Measurements from ENCODE around the gene CMSS1.

CMSS1 gene

DNA sequence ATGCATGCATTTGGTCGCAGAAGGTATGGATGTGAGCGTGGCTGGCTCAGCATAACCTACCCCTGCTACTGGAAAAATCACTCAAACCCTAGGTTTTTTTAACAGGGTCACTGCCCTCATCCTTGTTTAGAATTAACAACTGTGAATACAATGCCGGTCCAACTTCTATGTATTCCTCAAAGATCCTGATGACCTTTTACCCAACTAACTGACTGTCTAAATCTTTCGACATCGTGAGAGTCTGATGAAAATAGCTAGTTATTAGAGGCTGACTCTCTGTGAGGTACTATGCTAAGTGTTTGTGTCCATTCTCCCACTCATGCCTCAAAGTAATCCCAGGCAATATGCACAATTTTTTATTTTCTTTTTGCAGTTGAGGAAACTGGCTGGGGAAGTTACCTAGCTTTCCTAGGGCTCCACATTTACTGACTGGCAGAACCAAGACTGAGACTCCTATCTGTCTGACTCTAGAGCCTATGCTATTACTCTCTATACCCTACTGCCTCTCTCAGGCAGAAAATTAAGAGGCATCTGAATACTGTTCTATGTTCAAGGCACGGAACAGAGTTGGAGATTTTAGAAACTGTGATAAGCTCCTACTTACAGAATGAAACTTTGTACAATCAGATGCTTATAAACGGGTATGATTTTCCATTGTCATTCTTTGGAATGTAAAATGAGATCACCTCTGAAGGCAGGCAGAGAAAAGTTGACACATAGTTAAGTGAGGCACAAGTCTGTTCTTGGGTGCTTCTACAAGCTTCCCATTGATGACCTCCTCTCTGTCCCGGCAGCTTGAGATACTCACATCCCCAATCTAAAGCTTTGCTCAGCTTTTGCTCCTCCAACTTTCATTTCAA is 240.3 kb downstream of the CMSS1 start:
- no peak for TF ChIP-seq PPARA (CRISPR knock-in tag; IDR thresholded peaks at IDR 0.05; ENCODE audit: borderline replicate concordance)
- no peak for TF ChIP-seq OSR1 (CRISPR knock-in tag; IDR thresholded peaks at IDR 0.05)
- TF ChIP-seq, protein P1, sequence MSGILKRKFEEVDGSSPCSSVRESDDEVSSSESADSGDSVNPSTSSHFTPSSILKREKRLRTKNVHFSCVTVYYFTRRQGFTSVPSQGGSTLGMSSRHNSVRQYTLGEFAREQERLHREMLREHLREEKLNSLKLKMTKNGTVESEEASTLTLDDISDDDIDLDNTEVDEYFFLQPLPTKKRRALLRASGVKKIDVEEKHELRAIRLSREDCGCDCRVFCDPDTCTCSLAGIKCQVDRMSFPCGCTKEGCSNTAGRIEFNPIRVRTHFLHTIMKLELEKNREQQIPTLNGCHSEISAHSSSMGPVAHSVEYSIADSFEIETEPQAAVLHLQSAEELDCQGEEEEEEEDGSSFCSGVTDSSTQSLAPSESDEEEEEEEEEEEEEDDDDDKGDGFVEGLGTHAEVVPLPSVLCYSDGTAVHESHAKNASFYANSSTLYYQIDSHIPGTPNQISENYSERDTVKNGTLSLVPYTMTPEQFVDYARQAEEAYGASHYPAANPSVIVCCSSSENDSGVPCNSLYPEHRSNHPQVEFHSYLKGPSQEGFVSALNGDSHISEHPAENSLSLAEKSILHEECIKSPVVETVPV (CRISPR knock-in tag; IDR thresholded peaks at IDR 0.05), result no peak
- peak; percentile 71 for ATAC-seq

DNA sequence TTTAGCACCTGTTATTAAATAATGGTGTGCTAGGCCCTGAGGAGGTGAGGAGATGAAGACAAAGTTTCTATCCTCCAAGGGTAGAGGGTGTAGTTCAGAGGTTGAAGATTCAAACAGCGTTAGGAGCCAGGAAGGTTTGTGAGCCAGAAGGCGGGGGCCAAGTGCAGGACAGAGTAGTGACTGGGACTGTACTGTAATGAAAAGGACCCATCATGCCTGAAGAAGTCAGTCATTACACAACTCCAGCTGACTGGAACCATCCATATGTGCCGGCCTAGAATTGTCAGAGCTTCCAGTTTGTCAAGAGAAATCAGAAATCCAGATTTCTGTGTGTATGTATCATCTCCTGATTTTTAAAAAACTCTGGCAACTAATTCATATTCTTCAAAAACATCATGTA is 241.8 kb downstream of the CMSS1 start:
- no peak for ATAC-seq
- no peak for TF ChIP-seq ESRRG (CRISPR knock-in tag; IDR thresholded peaks at IDR 0.05)
- TF ChIP-seq, protein P2, sequence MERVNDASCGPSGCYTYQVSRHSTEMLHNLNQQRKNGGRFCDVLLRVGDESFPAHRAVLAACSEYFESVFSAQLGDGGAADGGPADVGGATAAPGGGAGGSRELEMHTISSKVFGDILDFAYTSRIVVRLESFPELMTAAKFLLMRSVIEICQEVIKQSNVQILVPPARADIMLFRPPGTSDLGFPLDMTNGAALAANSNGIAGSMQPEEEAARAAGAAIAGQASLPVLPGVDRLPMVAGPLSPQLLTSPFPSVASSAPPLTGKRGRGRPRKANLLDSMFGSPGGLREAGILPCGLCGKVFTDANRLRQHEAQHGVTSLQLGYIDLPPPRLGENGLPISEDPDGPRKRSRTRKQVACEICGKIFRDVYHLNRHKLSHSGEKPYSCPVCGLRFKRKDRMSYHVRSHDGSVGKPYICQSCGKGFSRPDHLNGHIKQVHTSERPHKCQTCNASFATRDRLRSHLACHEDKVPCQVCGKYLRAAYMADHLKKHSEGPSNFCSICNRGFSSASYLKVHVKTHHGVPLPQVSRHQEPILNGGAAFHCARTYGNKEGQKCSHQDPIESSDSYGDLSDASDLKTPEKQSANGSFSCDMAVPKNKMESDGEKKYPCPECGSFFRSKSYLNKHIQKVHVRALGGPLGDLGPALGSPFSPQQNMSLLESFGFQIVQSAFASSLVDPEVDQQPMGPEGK (CRISPR knock-in tag; IDR thresholded peaks at IDR 0.05; ENCODE audit: borderline replicate concordance), result no peak
- TF ChIP-seq OSR1 (CRISPR knock-in tag; IDR thresholded peaks at IDR 0.05), result no peak
- TF ChIP-seq, protein P1 (CRISPR knock-in tag; IDR thresholded peaks at IDR 0.05), result no peak
- TF ChIP-seq, protein P3, sequence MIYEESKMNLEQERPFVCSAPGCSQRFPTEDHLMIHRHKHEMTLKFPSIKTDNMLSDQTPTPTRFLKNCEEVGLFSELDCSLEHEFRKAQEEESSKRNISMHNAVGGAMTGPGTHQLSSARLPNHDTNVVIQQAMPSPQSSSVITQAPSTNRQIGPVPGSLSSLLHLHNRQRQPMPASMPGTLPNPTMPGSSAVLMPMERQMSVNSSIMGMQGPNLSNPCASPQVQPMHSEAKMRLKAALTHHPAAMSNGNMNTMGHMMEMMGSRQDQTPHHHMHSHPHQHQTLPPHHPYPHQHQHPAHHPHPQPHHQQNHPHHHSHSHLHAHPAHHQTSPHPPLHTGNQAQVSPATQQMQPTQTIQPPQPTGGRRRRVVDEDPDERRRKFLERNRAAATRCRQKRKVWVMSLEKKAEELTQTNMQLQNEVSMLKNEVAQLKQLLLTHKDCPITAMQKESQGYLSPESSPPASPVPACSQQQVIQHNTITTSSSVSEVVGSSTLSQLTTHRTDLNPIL (CRISPR knock-in tag; IDR thresholded peaks at IDR 0.05; ENCODE audit: low read depth), result no peak
- no peak for TF ChIP-seq ZFP3 (CRISPR knock-in tag; IDR thresholded peaks at IDR 0.05)
- TF ChIP-seq, protein P4, sequence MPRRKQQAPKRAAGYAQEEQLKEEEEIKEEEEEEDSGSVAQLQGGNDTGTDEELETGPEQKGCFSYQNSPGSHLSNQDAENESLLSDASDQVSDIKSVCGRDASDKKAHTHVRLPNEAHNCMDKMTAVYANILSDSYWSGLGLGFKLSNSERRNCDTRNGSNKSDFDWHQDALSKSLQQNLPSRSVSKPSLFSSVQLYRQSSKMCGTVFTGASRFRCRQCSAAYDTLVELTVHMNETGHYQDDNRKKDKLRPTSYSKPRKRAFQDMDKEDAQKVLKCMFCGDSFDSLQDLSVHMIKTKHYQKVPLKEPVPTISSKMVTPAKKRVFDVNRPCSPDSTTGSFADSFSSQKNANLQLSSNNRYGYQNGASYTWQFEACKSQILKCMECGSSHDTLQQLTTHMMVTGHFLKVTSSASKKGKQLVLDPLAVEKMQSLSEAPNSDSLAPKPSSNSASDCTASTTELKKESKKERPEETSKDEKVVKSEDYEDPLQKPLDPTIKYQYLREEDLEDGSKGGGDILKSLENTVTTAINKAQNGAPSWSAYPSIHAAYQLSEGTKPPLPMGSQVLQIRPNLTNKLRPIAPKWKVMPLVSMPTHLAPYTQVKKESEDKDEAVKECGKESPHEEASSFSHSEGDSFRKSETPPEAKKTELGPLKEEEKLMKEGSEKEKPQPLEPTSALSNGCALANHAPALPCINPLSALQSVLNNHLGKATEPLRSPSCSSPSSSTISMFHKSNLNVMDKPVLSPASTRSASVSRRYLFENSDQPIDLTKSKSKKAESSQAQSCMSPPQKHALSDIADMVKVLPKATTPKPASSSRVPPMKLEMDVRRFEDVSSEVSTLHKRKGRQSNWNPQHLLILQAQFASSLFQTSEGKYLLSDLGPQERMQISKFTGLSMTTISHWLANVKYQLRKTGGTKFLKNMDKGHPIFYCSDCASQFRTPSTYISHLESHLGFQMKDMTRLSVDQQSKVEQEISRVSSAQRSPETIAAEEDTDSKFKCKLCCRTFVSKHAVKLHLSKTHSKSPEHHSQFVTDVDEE (CRISPR knock-in tag; IDR thresholded peaks at IDR 0.05), result no peak
- TF ChIP-seq GLIS3 (CRISPR knock-in tag; IDR thresholded peaks at IDR 0.05), result no peak
- no peak for TF ChIP-seq ZFP30 (CRISPR knock-in tag; IDR thresholded peaks at IDR 0.05)
- no peak for TF ChIP-seq ZNF8 (CRISPR knock-in tag; IDR thresholded peaks at IDR 0.05)
- TF ChIP-seq PPARA (CRISPR knock-in tag; IDR thresholded peaks at IDR 0.05; ENCODE audit: borderline replicate concordance), result no peak
- TF ChIP-seq RARB (CRISPR knock-in tag; IDR thresholded peaks at IDR 0.05), result no peak
- no peak for TF ChIP-seq ARNTL (CRISPR knock-in tag; IDR thresholded peaks at IDR 0.05; ENCODE audit: borderline replicate concordance, low read depth)

DNA sequence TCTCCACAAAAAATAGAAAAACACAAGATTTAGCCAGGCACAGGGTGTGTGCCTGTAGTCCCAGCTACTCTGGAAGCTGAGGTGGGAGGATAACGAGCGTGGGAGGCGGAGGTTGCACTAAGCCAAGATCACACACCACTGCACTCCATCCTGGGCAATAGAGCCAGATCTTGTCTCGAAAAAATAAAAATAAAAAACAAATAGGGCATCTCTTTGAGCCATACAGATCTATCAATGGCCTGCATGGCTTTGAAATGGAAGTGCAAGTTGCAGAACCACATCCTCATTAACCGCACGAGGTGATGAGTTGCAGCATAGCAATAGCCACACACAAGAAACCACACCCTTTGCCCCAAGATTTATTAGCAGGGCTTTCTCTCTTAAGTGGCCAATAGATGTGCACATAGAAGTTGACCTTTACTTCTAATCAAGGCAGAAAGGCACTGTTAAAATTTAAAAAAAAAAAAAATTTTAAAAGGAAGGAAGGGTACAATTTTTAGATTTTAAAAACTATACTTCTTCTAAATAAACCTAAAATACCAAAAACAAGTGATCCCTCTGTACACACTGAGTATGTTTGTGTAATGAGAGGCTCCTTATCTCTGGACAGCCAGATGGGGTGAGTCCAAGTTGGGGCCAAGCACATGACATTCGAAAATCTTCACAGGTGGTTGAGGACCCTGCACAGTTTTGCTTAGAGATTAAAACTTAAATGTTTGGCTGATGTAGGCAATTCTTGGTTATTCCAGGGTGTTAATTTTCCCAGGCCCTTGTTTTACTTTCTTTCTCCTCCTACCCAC is 243.2 kb downstream of the CMSS1 start:
- TF ChIP-seq ZC3H10 (CRISPR knock-in tag; IDR thresholded peaks at IDR 0.05) (no peak), TCF4 (CRISPR knock-in tag; IDR thresholded peaks at IDR 0.05; ENCODE audit: borderline replicate concordance) (no peak), CSDC2 (CRISPR knock-in tag; IDR thresholded peaks at IDR 0.05) (no peak), ZNF8 (CRISPR knock-in tag; IDR thresholded peaks at IDR 0.05) (no peak), ZFP30 (CRISPR knock-in tag; IDR thresholded peaks at IDR 0.05) (no peak), SNAI2 (CRISPR knock-in tag; IDR thresholded peaks at IDR 0.05) (no peak)
- TF ChIP-seq, protein P3 (CRISPR knock-in tag; IDR thresholded peaks at IDR 0.05; ENCODE audit: low read depth), result no peak
- TF ChIP-seq, protein P4 (CRISPR knock-in tag; IDR thresholded peaks at IDR 0.05), result no peak
- ATAC-seq, result no peak

Data from SK-N-SH treated with all-trans-retinoic acid at 6 μM for 48 hours (cell line).